ENCODE data around the gene PNPLA5. TPM values are rescaled to one million over a fixed set of nuclear protein-coding genes. Genes with fewer than 3 reads are reported as not detected.

PNPLA5 gene
- polyA plus RNA-seq, 1 donor (not counting 4 experiments of a cell fraction or from before 2014, with no cell fraction given) = not detected

- Histone ChIP-seq H2AFZ (ENCODE audit: control insufficient read depth, low read length) (no peak overlapping the region), H3K9me1 (ENCODE audit: control insufficient read depth, extremely low read depth, insufficient read depth, low read length) (no peaks in the 10 kb centered on the region), H3K9ac (ENCODE audit: control insufficient read depth, extremely low read depth, insufficient read depth, low read length) (no peak overlapping the region), H4K20me1 (ENCODE audit: control insufficient read depth, extremely low read depth, insufficient read depth, low read length) (no peaks in the 10 kb centered on the region), H3K36me3 (ENCODE audit: control insufficient read depth in 2 of 2, extremely low read depth in 1 of 2, insufficient read depth in 2 of 2, low read length in 2 of 2) (no peaks in the 10 kb centered on the region), H3K27me3 (ENCODE audit: control insufficient read depth, extremely low read depth, insufficient read depth, low read length) (peaks cover 42% of the 10 kb centered on the region), H3K9me3 (ENCODE audit: control insufficient read depth, low read depth, low read length) (no peaks in the 10 kb centered on the region), H3K79me2 (ENCODE audit: control insufficient read depth, insufficient read depth, low read length) (no peaks in the 10 kb centered on the region), H3K4me1 (ENCODE audit: control insufficient read depth, extremely low read depth, insufficient read depth, low read length) (peaks cover 9% of the 10 kb centered on the region), H3K4me3 (ENCODE audit: control insufficient read depth in 2 of 3, extremely low read depth in 1 of 3, insufficient read depth in 2 of 3, low read depth in 1 of 3, low read length in 3 of 3) (no peak overlapping the region), H3K4me2 (ENCODE audit: control insufficient read depth, extremely low read depth, insufficient read depth, low read depth, low read length) (no peak overlapping the region), H3K27ac (ENCODE audit: control insufficient read depth, insufficient read depth, low read length) (no peak overlapping the region)
- no peak for FAIRE-seq
- dilution Hi-C loops (cut with MboI; ENCODE audit: extremely low pct_ligation_motif_present, low sequenced_read_pairs) = no loop called here
- DNase-seq (ENCODE audit: low read depth, low spot score) = no peak
- TF ChIP-seq EZH2 (IDR thresholded peaks at IDR 0.05; ENCODE audit: low read length) (no peak), CTCF (optimal IDR thresholded peaks at IDR 0.05 in 1 of 3, IDR thresholded peaks at IDR 0.05 in 1 of 3, conservative IDR thresholded peaks at IDR 0.05 in 1 of 3; ENCODE audit: extremely low read depth in 1 of 3, insufficient read depth in 2 of 3, low read length in 3 of 3) (no peak)
These were observed 2.3 kb upstream of the PNPLA5 start for GRCh38 chr22:43894122-43894521.

GRCh38 chr22:43893266-43893665 lies 1.5 kb upstream of the PNPLA5 start:
- dilution Hi-C loops (cut with MboI; ENCODE audit: extremely low pct_ligation_motif_present, low sequenced_read_pairs) = no loop called here
- no peak overlapping the region for H3K9ac ChIP-seq (ENCODE audit: control insufficient read depth, extremely low read depth, insufficient read depth, low read length)
- H3K9me3 ChIP-seq (ENCODE audit: control insufficient read depth, low read depth, low read length) = no peaks in the 10 kb centered on the region
- no peaks in the 10 kb centered on the region for H3K79me2 ChIP-seq (ENCODE audit: control insufficient read depth, insufficient read depth, low read length)
- H3K4me2 ChIP-seq (ENCODE audit: control insufficient read depth, extremely low read depth, insufficient read depth, low read depth, low read length) = no peak overlapping the region
- H3K27ac ChIP-seq (ENCODE audit: control insufficient read depth, insufficient read depth, low read length) = no peak overlapping the region
- peaks cover 9% of the 10 kb centered on the region for H3K4me1 ChIP-seq (ENCODE audit: control insufficient read depth, extremely low read depth, insufficient read depth, low read length)
- FAIRE-seq (no peak), DNase-seq (ENCODE audit: low read depth, low spot score) (no peak)
- H4K20me1 ChIP-seq (ENCODE audit: control insufficient read depth, extremely low read depth, insufficient read depth, low read length) = no peaks in the 10 kb centered on the region
- H3K36me3 ChIP-seq (ENCODE audit: control insufficient read depth in 2 of 2, extremely low read depth in 1 of 2, insufficient read depth in 2 of 2, low read length in 2 of 2) = no peaks in the 10 kb centered on the region
- H3K4me3 ChIP-seq (ENCODE audit: control insufficient read depth in 2 of 3, extremely low read depth in 1 of 3, insufficient read depth in 2 of 3, low read depth in 1 of 3, low read length in 3 of 3) = no peak overlapping the region
- H3K9me1 ChIP-seq (ENCODE audit: control insufficient read depth, extremely low read depth, insufficient read depth, low read length) = no peaks in the 10 kb centered on the region
- H3K27me3 ChIP-seq (ENCODE audit: control insufficient read depth, extremely low read depth, insufficient read depth, low read length) = peaks cover 42% of the 10 kb centered on the region
- no peak overlapping the region for H2AFZ ChIP-seq (ENCODE audit: control insufficient read depth, low read length)
- TF ChIP-seq EZH2 (IDR thresholded peaks at IDR 0.05; ENCODE audit: low read length) = no peak
- TF ChIP-seq CTCF (optimal IDR thresholded peaks at IDR 0.05 in 1 of 3, IDR thresholded peaks at IDR 0.05 in 1 of 3, conservative IDR thresholded peaks at IDR 0.05 in 1 of 3; ENCODE audit: extremely low read depth in 1 of 3, insufficient read depth in 2 of 3, low read length in 3 of 3) = no peak
